GM23338 (cell line): ENCODE results near the gene MAGI3. TPM values are rescaled to one million over a fixed set of nuclear protein-coding genes. Genes with fewer than 3 reads are reported as not detected.

Experiments used
- ATAC-seq: fragments of 200-7000 bp; cut with Tn5 transposase; 3 replicates; pipeline ENCODE4 v1.9.1; 2020
- DNase-seq: peaks from one replicate; pipeline ENCODE4 v3.0.0-alpha.2; 2015; ENCODE audit warnings: low spot score
- H2AFZ ChIP-seq: fragments of 200-600 bp; sonication (generic); 2 replicates; pipeline ENCODE4 v1.8.0; 2016; ENCODE audit warnings: antibody characterized with exemption, mild to moderate bottlenecking, moderate library complexity
- H3F3A ChIP-seq: fragments of 200-600 bp; sonication (generic); replicated peaks from 2 replicates; pipeline ENCODE4 v1.8.0; 2017; ENCODE audit warnings: antibody characterized with exemption, mixed run types, low read depth
- H3K27ac ChIP-seq: fragments of 200-600 bp; sonication (generic); 2 replicates; pipeline ENCODE4 v1.6.1; 2016; ENCODE audit warnings: low read depth
- H3K27me3 ChIP-seq: fragments of 200-600 bp; sonication (generic); 2 replicates; pipeline ENCODE4 v1.8.0; 2016; ENCODE audit warnings: mild to moderate bottlenecking, mixed run types, moderate library complexity; ENCODE audit not compliant: insufficient read depth
- H3K36me3 ChIP-seq: fragments of 200-600 bp; sonication (generic); 2 replicates; pipeline ENCODE4 v1.8.0; 2016; ENCODE audit warnings: mild to moderate bottlenecking; ENCODE audit not compliant: insufficient read depth
- H3K4me1 ChIP-seq: fragments of 200-600 bp; sonication (generic); 2 replicates; pipeline ENCODE4 v1.8.0; 2016; ENCODE audit warnings: mild to moderate bottlenecking, moderate library complexity; ENCODE audit not compliant: insufficient read depth
- H3K4me2 ChIP-seq: fragments of 200-600 bp; sonication (generic); 2 replicates; pipeline ENCODE4 v1.7.1; 2017; ENCODE audit warnings: mixed run types
- H3K4me3 ChIP-seq: fragments of 200-600 bp; sonication (generic); 2 replicates; pipeline ENCODE4 v1.6.1; 2016; ENCODE audit warnings: mixed run types
- H3K79me2 ChIP-seq: fragments of 200-600 bp; sonication (generic); replicated peaks from 2 replicates; pipeline ENCODE4 v1.8.0; 2017; ENCODE audit warnings: mild to moderate bottlenecking; ENCODE audit not compliant: insufficient read depth
- H3K9me2 ChIP-seq: fragments of 200-600 bp; sonication (generic); 2 replicates; pipeline ENCODE4 v1.8.0; 2017; ENCODE audit not compliant: insufficient read depth
- H4K20me1 ChIP-seq: fragments of 200-600 bp; sonication (generic); replicated peaks from 2 replicates; pipeline ENCODE4 v1.8.0; 2017; ENCODE audit warnings: mild to moderate bottlenecking; ENCODE audit not compliant: insufficient read depth
- H3K27ac Mint-ChIP-seq: 2 replicates; pipeline ENCODE4 v1.8.0; 2020; ENCODE audit warnings: inconsistent platforms, mild to moderate bottlenecking, moderate library complexity, mixed read lengths
- H3K27me3 Mint-ChIP-seq: 3 replicates; pipeline ENCODE4 v1.8.0; 2022; ENCODE audit warnings: low read depth, mild to moderate bottlenecking, moderate library complexity, mixed read lengths, inconsistent platforms; ENCODE audit not compliant: insufficient read depth, poor library complexity
- H3K36me3 Mint-ChIP-seq: 3 replicates; pipeline ENCODE4 v1.8.0; 2021; ENCODE audit warnings: low read depth, mild to moderate bottlenecking, inconsistent platforms, moderate library complexity, mixed read lengths
- H3K4me1 Mint-ChIP-seq: 3 replicates; pipeline ENCODE4 v1.8.0; 2020; ENCODE audit warnings: mild to moderate bottlenecking, inconsistent platforms, mixed read lengths
- H3K4me3 Mint-ChIP-seq: 3 replicates; pipeline ENCODE4 v1.8.0; 2021; ENCODE audit warnings: moderate library complexity, mild to moderate bottlenecking, inconsistent platforms, mixed read lengths
- H3K9me3 Mint-ChIP-seq: 3 replicates; pipeline ENCODE4 v1.8.0; 2020; ENCODE audit warnings: moderate library complexity, mild to moderate bottlenecking, inconsistent platforms, mixed read lengths
- ETS1 ChIP-seq: IDR thresholded peaks from 2 replicates; pipeline ENCODE4 v1.6.1; 2016; ENCODE audit warnings: antibody characterized with exemption
- EZH2phosphoT487 ChIP-seq: fragments of 200-600 bp; sonication (generic); IDR thresholded peaks from one replicate; pipeline ENCODE4 v1.8.1; 2018; ENCODE audit warnings: antibody characterized with exemption; ENCODE audit not compliant: unreplicated experiment
- NANOG ChIP-seq: IDR thresholded peaks from 2 replicates; pipeline ENCODE4 v1.6.1; 2016; ENCODE audit warnings: antibody characterized with exemption, borderline replicate concordance
- POLR2AphosphoS5 ChIP-seq: IDR thresholded peaks from 2 replicates; pipeline ENCODE4 v1.6.1; 2016; ENCODE audit warnings: antibody characterized with exemption, low read depth
- STAT1 ChIP-seq: IDR thresholded peaks from one replicate; pipeline ENCODE4 v1.6.1; 2016; ENCODE audit warnings: antibody characterized with exemption; ENCODE audit not compliant: unreplicated experiment
- ZNF114 ChIP-seq: fragments of 250-450 bp; sonication (Bioruptor Pico); IDR thresholded peaks from 2 replicates; pipeline ENCODE4 v1.5.0; 2020; ENCODE audit warnings: mild to moderate bottlenecking, moderate library complexity
- ZNF331 ChIP-seq: fragments of 250-450 bp; sonication (Bioruptor Pico); IDR thresholded peaks from 2 replicates; pipeline ENCODE4 v1.5.0; 2020; ENCODE audit warnings: low read depth, mild to moderate bottlenecking, moderate library complexity
- ZNF462 ChIP-seq: fragments of 250-450 bp; sonication (Bioruptor Pico); IDR thresholded peaks from 2 replicates; pipeline ENCODE4 v1.5.0; 2020; ENCODE audit warnings: mild to moderate bottlenecking, moderate library complexity
- polyA plus RNA-seq: library from polyadenylated mRNA; unstranded; fragments of >200 nt; fragmentation: Nextera tagmentation; extraction: Ambion mirVana; gene quantifications from 2 replicates; pipeline ENCODE4 v1.2.1, GENCODE V29; 2016
- total RNA-seq: library from RNA; depleted of rRNA; stranded (reverse); fragments of >200 nt; shearing (Covaris generic); gene quantifications from 2 replicates; pipeline ENCODE4 v1.2.3, GENCODE V29; 2014

MAGI3 gene
- total and polyA plus RNA-seq, 2 experiments from 2014 or later: 3.9 to 10.0 TPM

- Histone ChIP-seq H3K27me3 (no peaks in the 10 kb centered on the region), H3K79me2 (no peaks in the 10 kb centered on the region), H3F3A (no peaks in the 10 kb centered on the region), H2AFZ (no peak overlapping the region), H3K36me3 (no peaks in the 10 kb centered on the region), H3K4me2 (no peak overlapping the region), H3K4me1 (no peaks in the 10 kb centered on the region), H3K4me3 (no peak overlapping the region), H3K27ac (no peak overlapping the region), H3K9me2 (no peaks in the 10 kb centered on the region), H4K20me1 (no peaks in the 10 kb centered on the region)
- no peak for ATAC-seq
- no peaks in the 10 kb centered on the region for H3K27me3 Mint-ChIP-seq
- no peak for DNase-seq
- TF ChIP-seq EZH2phosphoT487: no peak
- no peak for TF ChIP-seq ZNF462 (CRISPR knock-in tag)
- no peak for TF ChIP-seq ZNF114 (CRISPR knock-in tag)
- no peak for TF ChIP-seq POLR2AphosphoS5
- no peak for TF ChIP-seq ZNF331 (CRISPR knock-in tag)
- TF ChIP-seq NANOG: no peak
- no peak for TF ChIP-seq STAT1
- TF ChIP-seq ETS1: no peak
- H3K27ac Mint-ChIP-seq: no peak overlapping the region
- H3K9me3 Mint-ChIP-seq: no peaks in the 10 kb centered on the region
- no peak overlapping the region for H3K4me3 Mint-ChIP-seq
- no peaks in the 10 kb centered on the region for H3K4me1 Mint-ChIP-seq
- H3K36me3 Mint-ChIP-seq: no peaks in the 10 kb centered on the region
Observed at GRCh38 chr1:113663165-113663951, 273.0 kb downstream of the MAGI3 start.
